ENCODE data around the gene LRRC15.

Gene LRRC15

GRCh38 chr3:194318511-194319161, 50.9 kb downstream of the LRRC15 start:
- DNase-seq (ENCODE audit: low read depth, low spot score): no peak

GRCh38 chr3:194316918-194317317, 52.6 kb downstream of the LRRC15 start:
- no peak for DNase-seq (ENCODE audit: low read depth, low spot score)

- no peak for DNase-seq (ENCODE audit: low read depth, low spot score)
Observed at GRCh38 chr3:194315965-194316361, 53.6 kb downstream of the LRRC15 start.

GRCh38 chr3:194315088-194315964, 54.2 kb downstream of the LRRC15 start:
- peak; percentile 57 for DNase-seq (ENCODE audit: low read depth, low spot score)

GRCh38 chr3:194314388-194315068, 55.0 kb downstream of the LRRC15 start:
- no peak for DNase-seq (ENCODE audit: low read depth, low spot score)

- DNase-seq (ENCODE audit: low read depth, low spot score): no peak
Observed at GRCh38 chr3:194313560-194314387, 55.8 kb downstream of the LRRC15 start.

GRCh38 chr3:194312743-194313281, 56.7 kb downstream of the LRRC15 start:
- no peak for DNase-seq (ENCODE audit: low read depth, low spot score)

GRCh38 chr3:194312186-194312742, 57.3 kb downstream of the LRRC15 start:
- no peak for DNase-seq (ENCODE audit: low read depth, low spot score)

- no peak for DNase-seq (ENCODE audit: low read depth, low spot score)
Observed at GRCh38 chr3:194311000-194311399, 58.5 kb downstream of the LRRC15 start.

- DNase-seq (ENCODE audit: low read depth, low spot score): no peak
Observed at GRCh38 chr3:194310060-194310835, 59.3 kb downstream of the LRRC15 start.

- no peak for DNase-seq (ENCODE audit: low read depth, low spot score)
Observed at GRCh38 chr3:194308601-194309449, 60.7 kb downstream of the LRRC15 start.

- DNase-seq (ENCODE audit: low read depth, low spot score): no peak
Observed at GRCh38 chr3:194307849-194308248, 61.7 kb downstream of the LRRC15 start.

- no peak for DNase-seq (ENCODE audit: low read depth, low spot score)
Observed at GRCh38 chr3:194306771-194307640, 62.5 kb downstream of the LRRC15 start.

- DNase-seq (ENCODE audit: low read depth, low spot score): peak; percentile 20
Observed at GRCh38 chr3:194306109-194306686, 63.3 kb downstream of the LRRC15 start.

- DNase-seq (ENCODE audit: low read depth, low spot score): no peak
Observed at GRCh38 chr3:194305356-194306108, 64.0 kb downstream of the LRRC15 start.

All from activated CD4-positive, CD25-positive, alpha-beta regulatory T cell treated with anti-CD3 and anti-CD28 coated beads, Interleukin-2, amount 50 U/mL, for 16 hours (primary cell).